ENCODE measurements around the gene RTN1. TPM values are rescaled to one million over a fixed set of nuclear protein-coding genes. Genes with fewer than 3 reads are reported as not detected.

The RTN1 gene
- polyA plus RNA-seq, 2 of the 4 experiments (the other 2 are of a cell fraction): 0.09 TPM; not detected in 1

GRCh38 chr14:59832653-59833294 lies 37.8 kb downstream of the RTN1 start:
- Histone ChIP-seq H3K9me3 (no peaks in the 10 kb centered on the region), H3K4me2 (no peak overlapping the region), H3K4me1 (peaks cover 4% of the 10 kb centered on the region; the same call in 1 of the 3 replicates), H3K4me3 (no peak overlapping the region), H3K27ac (no peak overlapping the region)
- FAIRE-seq (no peak), DNase-seq (ENCODE audit: low read depth in 1 of 2, low spot score in 1 of 2) (no peak), ATAC-seq (no peak)
- ChIA-PET POLR2A (no interaction called here), CTCF (interaction anchor here (0.9 kb wide), 1 partner anchor 12 kb away, joined by 3 read pairs; no protein-coding TSS in a partner anchor)
- 70% methylated on average over 2 of the region's 2 CpGs for whole genome bisulfite sequencing (ENCODE audit: missing lambda C conversion rate)
- no peak for TF ChIP-seq JUN (IDR thresholded peaks at IDR 0.05)
- no peak for TF ChIP-seq NPAS2 (CRISPR knock-in tag; IDR thresholded peaks at IDR 0.05; ENCODE audit: borderline replicate concordance)
- no peak for TF ChIP-seq RCOR1 (IDR thresholded peaks at IDR 0.05; ENCODE audit: low read depth, low read length)
- TF ChIP-seq GATA3 (IDR thresholded peaks at IDR 0.05; ENCODE audit: borderline replicate concordance): no peak
- no peak for TF ChIP-seq KDM1A (IDR thresholded peaks at IDR 0.05; ENCODE audit: low read depth)
- TF ChIP-seq, protein P1, sequence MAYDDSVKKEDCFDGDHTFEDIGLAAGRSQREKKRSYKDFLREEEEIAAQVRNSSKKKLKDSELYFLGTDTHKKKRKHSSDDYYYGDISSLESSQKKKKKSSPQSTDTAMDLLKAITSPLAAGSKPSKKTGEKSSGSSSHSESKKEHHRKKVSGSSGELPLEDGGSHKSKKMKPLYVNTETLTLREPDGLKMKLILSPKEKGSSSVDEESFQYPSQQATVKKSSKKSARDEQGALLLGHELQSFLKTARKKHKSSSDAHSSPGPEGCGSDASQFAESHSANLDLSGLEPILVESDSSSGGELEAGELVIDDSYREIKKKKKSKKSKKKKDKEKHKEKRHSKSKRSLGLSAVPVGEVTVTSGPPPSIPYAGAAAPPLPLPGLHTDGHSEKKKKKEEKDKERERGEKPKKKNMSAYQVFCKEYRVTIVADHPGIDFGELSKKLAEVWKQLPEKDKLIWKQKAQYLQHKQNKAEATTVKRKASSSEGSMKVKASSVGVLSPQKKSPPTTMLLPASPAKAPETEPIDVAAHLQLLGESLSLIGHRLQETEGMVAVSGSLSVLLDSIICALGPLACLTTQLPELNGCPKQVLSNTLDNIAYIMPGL (CRISPR knock-in tag; IDR thresholded peaks at IDR 0.05; ENCODE audit: borderline replicate concordance): no peak
- TF ChIP-seq RNF2 (IDR thresholded peaks at IDR 0.05; ENCODE audit: borderline replicate concordance, low read depth): no peak
- no peak for TF ChIP-seq MAZ (IDR thresholded peaks at IDR 0.05; ENCODE audit: borderline replicate concordance, low read depth, low read length)
- no peak for TF ChIP-seq RARB (CRISPR knock-in tag; IDR thresholded peaks at IDR 0.05)
- no peak for TF ChIP-seq FOXS1 (CRISPR knock-in tag; IDR thresholded peaks at IDR 0.05)
- no peak for TF ChIP-seq BHLHE40 (IDR thresholded peaks at IDR 0.05; ENCODE audit: low read depth, low read length)
- TF ChIP-seq HEYL (CRISPR knock-in tag; IDR thresholded peaks at IDR 0.05): no peak
- TF ChIP-seq, protein P2, sequence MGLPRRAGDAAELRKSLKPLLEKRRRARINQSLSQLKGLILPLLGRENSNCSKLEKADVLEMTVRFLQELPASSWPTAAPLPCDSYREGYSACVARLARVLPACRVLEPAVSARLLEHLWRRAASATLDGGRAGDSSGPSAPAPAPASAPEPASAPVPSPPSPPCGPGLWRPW (IDR thresholded peaks at IDR 0.05): no peak

DNA sequence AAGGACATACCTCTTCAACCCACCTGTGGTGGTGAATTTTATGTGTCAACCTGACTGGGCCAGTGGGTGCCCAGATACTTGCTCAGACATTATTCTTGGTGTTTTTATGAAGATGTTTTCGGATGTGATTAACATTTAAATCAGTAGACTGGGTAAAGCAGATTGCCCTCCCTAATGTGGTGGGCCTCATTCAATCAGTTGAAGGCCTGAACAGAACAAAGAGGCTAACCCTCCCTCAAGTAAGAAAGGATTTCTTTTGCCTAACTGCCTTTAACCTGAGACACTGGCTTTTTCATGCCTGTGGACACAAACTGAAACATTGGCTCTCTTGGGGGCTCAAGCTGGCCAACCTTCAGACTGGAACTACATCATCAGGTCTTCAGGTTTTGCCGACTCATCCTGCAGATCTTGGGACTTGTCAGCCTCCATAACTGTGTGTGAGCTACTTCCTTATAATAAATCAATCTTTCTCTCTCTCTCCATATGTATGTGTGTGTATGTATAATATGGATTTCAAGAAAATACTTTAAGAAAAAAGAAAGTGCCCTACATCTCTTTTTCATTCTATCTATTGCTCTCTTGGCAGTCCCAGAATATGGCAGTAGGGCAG lies 39.4 kb downstream of the RTN1 start:
- DNase-seq (ENCODE audit: low read depth in 1 of 2, low spot score in 1 of 2): no peak
- POLR2A ChIA-PET: no interaction called here
- H3K4me1 ChIP-seq: peaks cover 4% of the 10 kb centered on the region; the same call in 1 of the 3 replicates
- H3K27ac ChIP-seq: no peak overlapping the region
- no peaks in the 10 kb centered on the region for H3K9me3 ChIP-seq
- no peak for FAIRE-seq
- H3K4me3 ChIP-seq: no peak overlapping the region
- 48% methylated on average over 2 of the region's 2 CpGs for WGBS (ENCODE audit: missing lambda C conversion rate)
- H3K4me2 ChIP-seq: no peak overlapping the region
- no peak for ATAC-seq
- TF ChIP-seq MAFK (IDR thresholded peaks at IDR 0.05; ENCODE audit: partially characterized antibody) (peak; percentile 21), NR3C1 (IDR thresholded peaks at IDR 0.05) (no peak)
- CTCF ChIA-PET: interaction anchor here (1.2 kb wide), 1 partner anchor 134 kb away, joined by 3 read pairs; no protein-coding TSS in a partner anchor

DNA sequence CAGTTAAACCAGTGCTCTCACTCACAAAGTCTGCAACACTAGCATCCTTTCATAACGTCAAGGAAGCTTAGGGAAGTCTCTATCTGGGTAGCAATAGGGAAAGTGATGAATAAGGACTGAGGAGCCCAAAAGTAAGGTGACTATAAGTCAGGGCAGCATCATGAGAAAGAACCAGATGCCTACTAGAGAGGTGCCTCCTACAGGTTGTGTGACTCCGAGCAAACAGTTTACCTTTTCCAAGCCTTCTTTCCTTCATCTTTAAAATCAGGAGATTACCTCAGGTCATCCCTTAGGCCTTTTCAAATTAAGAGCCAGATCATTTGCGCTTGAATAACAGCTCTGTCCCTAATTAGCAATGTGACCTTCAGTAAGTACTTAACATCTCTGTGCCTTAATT lies 40.2 kb downstream of the RTN1 start:
- no peak for FAIRE-seq
- Histone ChIP-seq H3K4me3 (no peak overlapping the region), H3K4me1 (peaks cover 4% of the 10 kb centered on the region; the same call in 1 of the 3 replicates), H3K27ac (no peak overlapping the region), H3K4me2 (no peak overlapping the region), H3K9me3 (no peaks in the 10 kb centered on the region)
- 75% methylated on average over 3 of the region's 3 CpGs for WGBS (ENCODE audit: missing lambda C conversion rate)
- POLR2A ChIA-PET: no interaction called here
- ATAC-seq: no peak
- no peak for DNase-seq (ENCODE audit: low read depth in 1 of 2, low spot score in 1 of 2)
- TF ChIP-seq ELK1 (IDR thresholded peaks at IDR 0.05; ENCODE audit: low read depth, low read length) (no peak), MAX (IDR thresholded peaks at IDR 0.05) (no peak), CEBPB (IDR thresholded peaks at IDR 0.05) (no peak), TP53 (CRISPR knock-in tag; IDR thresholded peaks at IDR 0.05) (no peak), RNF2 (IDR thresholded peaks at IDR 0.05; ENCODE audit: borderline replicate concordance, low read depth) (no peak), FOSL2 (IDR thresholded peaks at IDR 0.05) (no peak), FOSL2 (CRISPR knock-in tag; IDR thresholded peaks at IDR 0.05) (no peak), EP300 (IDR thresholded peaks at IDR 0.05) (no peak), CBX2 (IDR thresholded peaks at IDR 0.05; ENCODE audit: borderline replicate concordance, low read depth) (no peak), ZC3H11A (IDR thresholded peaks at IDR 0.05) (no peak)
- CTCF ChIA-PET: interaction anchor here (1.2 kb wide), 1 partner anchor 134 kb away, joined by 3 read pairs; no protein-coding TSS in a partner anchor
